ENCODE data around the gene CSMD2. TPM values are rescaled to one million over a fixed set of nuclear protein-coding genes. Genes with fewer than 3 reads are reported as not detected.

CSMD2 gene
- total and polyA plus RNA-seq, 2 of the 4 experiments (the other 2 are of a cell fraction), result under 0.01 to 0.36 TPM

- peaks cover 1% of the 10 kb centered on the region; the same call in 1 of the 2 replicates for H3K27me3 ChIP-seq (ENCODE audit: control insufficient read depth, insufficient read depth, low read length)
- CTCF ChIA-PET, result interaction anchor here (0.6 to 0.7 kb wide), 2 partner anchors 20 to 355 kb away, joined by 3 to 5 read pairs; no protein-coding TSS in a partner anchor
- POLR2A ChIA-PET (ENCODE audit: unreplicated experiment), result no interaction called here
Observed at GRCh38 chr1:33573661-33574060, 591.4 kb downstream of the CSMD2 start.

More at GRCh38 chr1:33573661-33574060, 591.4 kb downstream of the CSMD2 start:
- ATAC-seq (ENCODE audit: low read depth), result no peak
- Histone ChIP-seq H4K91ac (ENCODE audit: insufficient read depth, low read depth, low read length) (no peak overlapping the region), H2BK15ac (ENCODE audit: low read depth, low read length) (no peak overlapping the region), H2BK20ac (ENCODE audit: low read depth, low read length) (no peak overlapping the region), H3K27ac (ENCODE audit: insufficient read depth, low read length) (no peak overlapping the region), H3K56ac (ENCODE audit: extremely low read depth, insufficient read depth, low read length) (no peak overlapping the region), H3K4me3 (ENCODE audit: insufficient read depth, low read depth, low read length) (no peak overlapping the region), H2BK120ac (ENCODE audit: low read depth, low read length) (no peak overlapping the region), H3K9me1 (ENCODE audit: insufficient read depth, low read length) (no peaks in the 10 kb centered on the region), H3K14ac (replicated peaks; ENCODE audit: low read depth, low read length) (no peak overlapping the region), H3K79me1 (ENCODE audit: low read depth in 1 of 2, low read length in 2 of 2) (no peaks in the 10 kb centered on the region), H3K18ac (ENCODE audit: low read depth, low read length) (no peak overlapping the region), H3K4me2 (ENCODE audit: low read depth, low read length) (no peak overlapping the region), H3K36me3 (ENCODE audit: control insufficient read depth, insufficient read depth, low read length) (no peaks in the 10 kb centered on the region), H3K9me3 (ENCODE audit: control insufficient read depth, insufficient read depth, low read length) (no peaks in the 10 kb centered on the region), H2AK5ac (ENCODE audit: low read depth, low read length) (no peak overlapping the region), H3K4me1 (ENCODE audit: control insufficient read depth, insufficient read depth, low read length) (no peaks in the 10 kb centered on the region), H3K9ac (ENCODE audit: low read depth, low read length) (no peak overlapping the region), H2BK5ac (ENCODE audit: low read depth, low read length, poor library complexity, severe bottlenecking) (no peak overlapping the region), H4K20me1 (ENCODE audit: insufficient read depth, low read length) (no peaks in the 10 kb centered on the region), H2AK9ac (replicated peaks; ENCODE audit: low read depth, low read length, poor library complexity) (no peak overlapping the region), H3K23ac (ENCODE audit: low read depth, low read length) (no peak overlapping the region), H4K5ac (ENCODE audit: low read depth, low read length) (no peak overlapping the region), H2AFZ (replicated peaks; ENCODE audit: low read length, poor library complexity) (no peak overlapping the region), H4K8ac (ENCODE audit: low read depth in 2 of 2, low read length in 2 of 2) (no peak overlapping the region), H3K4ac (ENCODE audit: low read depth, low read length) (no peak overlapping the region)
- dilution Hi-C loops (cut with HindIII; ENCODE audit: low sequenced_read_pairs, unreplicated experiment), result no loop called here
- no TSS peak for BruUV-seq (replicated peaks)
- no peak for DNase-seq
- no peak for TF ChIP-seq RAD21 (IDR thresholded peaks at IDR 0.05; ENCODE audit: low read length)
- in situ Hi-C loops (cut with MboI; ENCODE audit: low sequenced_read_pairs), result no loop called here
- intact Hi-C loops (cut with micrococcal nuclease), result no loop called here
- WGBS, 2 experiments (ENCODE audit: extremely low coverage in 2 of 2, insufficient read length in 1 of 2), result no CpG with 5 or more reads among the region's 3 CpGs
